ENCODE results near the gene JARID2. TPM values are rescaled to one million over a fixed set of nuclear protein-coding genes. Genes with fewer than 3 reads are reported as not detected.

JARID2 gene
- total RNA-seq, 2 donors from 2014 or later, result 9.1 to 10.7 TPM

GRCh38 chr6:15337582-15337981 is 91.7 kb downstream of the JARID2 start:
- no peak overlapping the region for H3K9ac ChIP-seq (ENCODE audit: low read depth in 2 of 2, low read length in 2 of 2)
- H3K4me3 ChIP-seq, result no peak overlapping the region
- no peak for TF ChIP-seq CTCF (IDR thresholded peaks at IDR 0.05)
- no peaks in the 10 kb centered on the region for H3K36me3 ChIP-seq
- no peaks in the 10 kb centered on the region for H3K4me1 ChIP-seq
- intact Hi-C loops (cut with DNase I), result no loop called here
- H3K27me3 ChIP-seq, result no peaks in the 10 kb centered on the region
- no peaks in the 10 kb centered on the region for H3K9me3 ChIP-seq
- no peak for DNase-seq
- no peak overlapping the region for H3K27ac ChIP-seq

- no peak for DNase-seq
- Histone ChIP-seq H3K36me3 (no peaks in the 10 kb centered on the region), H3K4me3 (no peak overlapping the region), H3K27me3 (no peaks in the 10 kb centered on the region), H3K4me1 (no peaks in the 10 kb centered on the region), H3K9me3 (no peaks in the 10 kb centered on the region), H3K9ac (ENCODE audit: low read depth in 2 of 2, low read length in 2 of 2) (no peak overlapping the region), H3K27ac (no peak overlapping the region)
- intact Hi-C loops (cut with DNase I), result no loop called here
- TF ChIP-seq CTCF (IDR thresholded peaks at IDR 0.05), result no peak
Measured at GRCh38 chr6:15338476-15338875, 92.6 kb downstream of the JARID2 start.

GRCh38 chr6:15339081-15339480 is 93.2 kb downstream of the JARID2 start:
- Histone ChIP-seq H3K27me3 (no peaks in the 10 kb centered on the region), H3K4me3 (no peak overlapping the region), H3K27ac (no peak overlapping the region), H3K4me1 (no peaks in the 10 kb centered on the region), H3K36me3 (no peaks in the 10 kb centered on the region), H3K9ac (ENCODE audit: low read depth in 2 of 2, low read length in 2 of 2) (no peak overlapping the region), H3K9me3 (no peaks in the 10 kb centered on the region)
- intact Hi-C loops (cut with DNase I), result no loop called here
- no peak for DNase-seq
- no peak for TF ChIP-seq CTCF (IDR thresholded peaks at IDR 0.05)

GRCh38 chr6:15340105-15340601 is 94.3 kb downstream of the JARID2 start:
- H3K9me3 ChIP-seq, result no peaks in the 10 kb centered on the region
- no peaks in the 10 kb centered on the region for H3K27me3 ChIP-seq
- no peak overlapping the region for H3K27ac ChIP-seq
- H3K4me1 ChIP-seq, result no peaks in the 10 kb centered on the region
- no peak for DNase-seq
- no peak for TF ChIP-seq CTCF (IDR thresholded peaks at IDR 0.05)
- H3K36me3 ChIP-seq, result no peaks in the 10 kb centered on the region
- intact Hi-C loops (cut with DNase I), result no loop called here
- no peak overlapping the region for H3K9ac ChIP-seq (ENCODE audit: low read depth in 2 of 2, low read length in 2 of 2)
- no peak overlapping the region for H3K4me3 ChIP-seq

GRCh38 chr6:15340775-15341174 is 94.9 kb downstream of the JARID2 start:
- Histone ChIP-seq H3K36me3 (no peaks in the 10 kb centered on the region), H3K9me3 (no peaks in the 10 kb centered on the region), H3K4me3 (no peak overlapping the region), H3K27ac (no peak overlapping the region), H3K4me1 (no peaks in the 10 kb centered on the region), H3K27me3 (no peaks in the 10 kb centered on the region), H3K9ac (ENCODE audit: low read depth in 2 of 2, low read length in 2 of 2) (no peak overlapping the region)
- intact Hi-C loops (cut with DNase I), result no loop called here
- no peak for DNase-seq
- no peak for TF ChIP-seq CTCF (IDR thresholded peaks at IDR 0.05)

Measured in colonic mucosa (tissue), 4 donors.